Fibroblast of skin of left quadriceps (primary cell): ENCODE results near the gene PKN2.
"Not testable (repeated sequence)": the region's sequence is repeated elsewhere in the genome, so short reads cannot be mapped to it uniquely, and the experiment has no call there.

Source experiments
- DNase-seq, 2 experiments: peaks; one replicate each; pipeline ENCODE4 v3.0.0-alpha.2; 2013; ENCODE audit warnings: low read depth in 2 of 2

The PKN2 gene

GRCh38 chr1:88877911-88878310 lies 193.8 kb downstream of the PKN2 start:
- no peak for DNase-seq

- no peak for DNase-seq
Measured at GRCh38 chr1:88878731-88879130, 194.7 kb downstream of the PKN2 start.

- not testable (repeated sequence) for DNase-seq
Measured at GRCh38 chr1:88880717-88881116, 196.6 kb downstream of the PKN2 start.

GRCh38 chr1:88883156-88883555 lies 199.1 kb downstream of the PKN2 start:
- no peak for DNase-seq
